AG09319 (cell line): ENCODE measurements around the gene MATN1.

Experiments
- DNase-seq: peaks from one replicate; pipeline ENCODE4 v3.0.0-alpha.2; 2010; ENCODE audit warnings: low read depth; ENCODE audit errors: extremely low read depth
- TF ChIP-seq, protein P1 (sequence below): IDR thresholded peaks from 2 replicates; pipeline ENCODE4 v1.5.1; 2011; ENCODE audit warnings: low read depth, mild to moderate bottlenecking, inconsistent platforms, low read length, moderate library complexity

Gene MATN1

DNA sequence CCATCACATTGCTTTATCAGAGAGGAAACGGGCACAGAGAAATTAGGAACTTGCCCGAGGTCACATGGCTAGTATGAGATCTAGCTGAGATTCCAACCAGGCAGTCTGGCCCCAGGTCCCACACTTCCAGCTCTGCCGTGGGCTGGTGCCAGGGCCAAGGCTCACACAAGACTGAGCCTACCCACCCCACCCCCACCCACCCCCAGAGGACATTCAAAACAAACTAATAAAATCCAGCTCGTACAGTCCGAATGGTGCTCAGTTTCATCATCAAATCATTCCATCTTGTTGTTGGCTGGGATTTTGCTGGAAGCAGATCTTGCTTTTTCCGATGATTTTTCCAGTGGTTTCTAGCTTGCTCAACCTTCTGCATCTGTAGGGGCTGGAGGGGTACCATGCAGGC lies 27.9 kb downstream of the MATN1 start:
- no peak for DNase-seq
- TF ChIP-seq, protein P1, sequence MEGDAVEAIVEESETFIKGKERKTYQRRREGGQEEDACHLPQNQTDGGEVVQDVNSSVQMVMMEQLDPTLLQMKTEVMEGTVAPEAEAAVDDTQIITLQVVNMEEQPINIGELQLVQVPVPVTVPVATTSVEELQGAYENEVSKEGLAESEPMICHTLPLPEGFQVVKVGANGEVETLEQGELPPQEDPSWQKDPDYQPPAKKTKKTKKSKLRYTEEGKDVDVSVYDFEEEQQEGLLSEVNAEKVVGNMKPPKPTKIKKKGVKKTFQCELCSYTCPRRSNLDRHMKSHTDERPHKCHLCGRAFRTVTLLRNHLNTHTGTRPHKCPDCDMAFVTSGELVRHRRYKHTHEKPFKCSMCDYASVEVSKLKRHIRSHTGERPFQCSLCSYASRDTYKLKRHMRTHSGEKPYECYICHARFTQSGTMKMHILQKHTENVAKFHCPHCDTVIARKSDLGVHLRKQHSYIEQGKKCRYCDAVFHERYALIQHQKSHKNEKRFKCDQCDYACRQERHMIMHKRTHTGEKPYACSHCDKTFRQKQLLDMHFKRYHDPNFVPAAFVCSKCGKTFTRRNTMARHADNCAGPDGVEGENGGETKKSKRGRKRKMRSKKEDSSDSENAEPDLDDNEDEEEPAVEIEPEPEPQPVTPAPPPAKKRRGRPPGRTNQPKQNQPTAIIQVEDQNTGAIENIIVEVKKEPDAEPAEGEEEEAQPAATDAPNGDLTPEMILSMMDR = no peak

DNA sequence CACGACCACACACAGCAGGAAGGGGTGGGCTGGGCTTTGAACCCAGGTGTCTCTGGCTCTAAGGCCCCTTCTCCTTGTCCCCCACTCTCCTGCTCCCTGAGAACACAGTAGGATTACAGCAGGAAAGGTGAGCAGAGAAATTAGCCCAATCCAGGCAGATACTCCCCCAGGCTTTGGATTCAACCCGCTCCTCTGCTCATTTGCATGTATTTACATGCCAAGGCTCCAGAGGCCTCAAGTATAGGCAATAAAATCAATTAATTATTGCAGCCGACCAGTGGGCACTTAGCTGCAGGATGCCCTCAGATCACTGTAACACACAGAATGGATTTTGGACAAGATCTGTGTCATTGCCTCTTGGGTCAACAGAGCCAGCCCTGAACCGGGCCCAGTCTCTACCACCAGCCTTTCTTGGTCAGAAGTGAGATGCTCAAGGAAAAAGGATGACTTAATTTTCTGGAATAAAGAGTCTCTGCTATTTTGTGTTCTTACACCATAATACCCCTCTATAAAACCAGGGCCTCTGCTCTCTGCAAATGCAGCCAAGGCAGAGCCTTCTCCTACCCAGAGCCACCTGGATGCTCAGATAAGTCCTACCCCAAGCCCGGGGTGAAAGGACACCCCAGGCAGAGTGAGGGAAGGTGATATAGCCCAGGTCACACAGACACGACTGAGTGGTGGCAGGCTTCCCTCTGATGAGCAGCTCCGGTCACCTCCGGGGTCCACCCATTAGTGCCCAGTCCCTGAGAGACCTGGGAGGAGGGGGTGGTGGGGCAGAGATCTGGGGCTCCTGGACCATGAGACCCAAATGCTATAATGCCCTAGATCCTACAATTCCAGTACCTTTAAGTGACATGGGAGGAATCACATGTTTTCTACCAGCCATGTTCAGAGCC lies 28.9 kb downstream of the MATN1 start:
- TF ChIP-seq, protein P1 = no peak
- no peak for DNase-seq

DNA sequence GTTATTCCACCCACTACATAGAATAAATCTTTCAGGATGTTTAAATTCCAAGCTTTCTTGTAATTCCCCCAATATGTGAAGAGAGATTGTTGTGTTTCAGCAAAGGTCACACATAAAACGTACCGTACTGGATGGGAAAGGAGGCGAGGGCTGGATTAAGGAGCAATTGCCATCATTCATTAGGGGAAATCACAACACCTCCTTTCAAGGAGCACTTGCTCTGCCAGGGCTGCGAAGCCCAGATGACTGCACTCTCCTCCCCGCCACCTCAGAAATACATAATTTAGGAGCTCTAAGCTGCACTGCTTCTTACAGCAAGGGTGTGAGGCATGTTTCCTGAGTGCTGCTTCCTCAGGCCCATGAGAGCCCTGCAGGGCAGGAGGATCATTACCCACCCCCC lies 29.6 kb downstream of the MATN1 start:
- no peak for DNase-seq
- TF ChIP-seq, protein P1 = no peak

DNA sequence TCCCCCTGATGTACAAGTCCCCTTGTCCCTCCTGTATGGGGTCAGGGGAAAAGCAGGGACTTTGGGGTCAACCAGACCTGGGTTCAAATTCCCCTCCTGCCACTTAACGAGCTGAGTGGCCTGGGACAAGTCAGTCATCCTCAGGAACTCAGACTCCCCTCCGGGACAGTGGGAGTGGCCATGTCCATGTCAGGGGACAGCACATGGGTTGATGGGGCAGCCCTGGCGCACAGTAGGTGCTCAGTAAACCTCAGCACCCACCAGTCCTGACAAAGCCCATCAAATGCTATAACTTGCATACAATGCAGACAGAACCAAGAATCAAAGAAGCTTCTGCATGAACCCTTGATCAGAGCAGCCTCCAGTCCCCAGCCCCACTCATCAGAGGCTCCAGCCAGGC lies 30.0 kb downstream of the MATN1 start:
- TF ChIP-seq, protein P1 = no peak
- no peak for DNase-seq

DNA sequence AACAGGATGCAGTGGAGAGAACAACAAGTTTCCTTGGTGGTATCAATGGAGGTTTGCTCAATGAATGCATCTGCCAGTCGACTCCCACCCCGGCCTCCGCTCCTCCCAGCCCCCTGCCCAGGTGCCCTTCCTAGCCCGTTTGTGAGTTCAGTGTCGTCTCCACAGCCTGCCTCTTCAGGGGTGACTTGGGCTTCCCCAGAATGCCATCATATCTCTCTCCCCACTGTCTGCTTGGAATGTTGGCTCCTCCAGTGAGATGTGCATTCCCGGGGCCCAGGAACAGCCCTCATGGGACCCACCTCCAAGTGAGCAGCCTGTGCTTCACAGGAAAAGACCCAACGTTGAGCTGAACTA lies 30.5 kb downstream of the MATN1 start:
- no peak for DNase-seq
- TF ChIP-seq, protein P1 = no peak

DNA sequence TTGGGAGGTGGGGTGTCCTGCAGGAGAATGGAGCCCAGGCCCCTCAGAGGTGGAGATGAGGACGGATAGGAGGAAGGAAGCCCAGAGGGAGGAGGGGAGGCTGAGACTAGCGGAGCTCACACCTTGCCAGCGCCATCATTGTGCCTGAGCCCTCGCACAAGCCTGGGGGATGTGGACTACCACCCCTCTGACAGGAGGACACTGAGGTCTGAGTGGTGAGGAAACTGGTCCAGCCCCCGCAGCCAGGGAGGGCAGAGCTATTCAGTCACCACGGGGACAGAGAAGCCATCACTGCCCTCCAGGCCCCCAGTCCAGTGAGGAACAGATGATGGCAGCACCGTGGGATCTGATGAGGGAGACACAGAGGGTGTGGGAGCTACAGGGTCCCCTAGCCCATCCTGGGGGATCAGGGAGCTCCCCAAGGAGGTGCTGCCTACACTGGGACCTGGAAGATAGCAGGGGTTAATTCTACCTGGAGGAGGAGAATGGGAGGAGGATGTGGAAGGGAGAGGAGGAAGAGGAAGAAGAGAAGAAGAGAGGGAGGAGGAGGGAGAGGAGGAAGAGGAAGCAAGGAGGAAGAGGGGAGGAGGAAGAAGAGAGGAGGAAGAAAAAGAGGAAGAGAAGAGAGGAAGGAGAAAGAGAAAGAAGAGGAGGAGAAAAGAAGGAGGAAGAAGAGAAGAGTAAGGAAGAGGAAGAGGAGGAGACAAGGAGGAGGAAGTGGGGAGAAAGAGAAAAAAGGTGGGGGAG lies 31.0 kb downstream of the MATN1 start:
- DNase-seq = no peak

More for the DNA sequence above, 31.0 kb downstream of the MATN1 start:
- TF ChIP-seq, protein P1 = no peak
